Skeletal muscle satellite cell (primary cell): ENCODE measurements around the gene SH3BP4.

Experiments
- H3K27me3 ChIP-seq: 2 replicates; pipeline ENCODE4 v1.7.0; 2013; ENCODE audit warnings: low read length; ENCODE audit not compliant: control insufficient read depth, insufficient read depth
- H3K36me3 ChIP-seq: 2 replicates; pipeline ENCODE4 v1.7.0; 2013; ENCODE audit warnings: mild to moderate bottlenecking, control low read depth, low read length; ENCODE audit not compliant: insufficient read depth
- H3K4me1 ChIP-seq: 2 replicates; pipeline ENCODE4 v1.7.0; 2013; ENCODE audit warnings: low read length; ENCODE audit not compliant: control insufficient read depth, insufficient read depth
- H3K4me2 ChIP-seq: 2 replicates; pipeline ENCODE4 v1.7.0; 2013; ENCODE audit warnings: mild to moderate bottlenecking, low read length
- H3K4me3 ChIP-seq: 2 replicates; pipeline ENCODE4 v1.7.0; 2013; ENCODE audit warnings: low read length
- H3K9ac ChIP-seq: 2 replicates; pipeline ENCODE4 v1.7.0; 2013; ENCODE audit warnings: mild to moderate bottlenecking, low read depth, low read length, moderate library complexity
- H3K9me3 ChIP-seq: replicated peaks from 2 replicates; pipeline ENCODE4 v1.7.0; 2013; ENCODE audit warnings: mild to moderate bottlenecking, control low read depth, low read length

The SH3BP4 gene

GRCh38 chr2:234920836-234921235 lies 31.0 kb upstream of the SH3BP4 start:
- no peaks in the 10 kb centered on the region for H3K9me3 ChIP-seq
- H3K4me3 ChIP-seq: no peak overlapping the region
- H3K36me3 ChIP-seq: no peaks in the 10 kb centered on the region
- no peak overlapping the region for H3K4me2 ChIP-seq
- H3K4me1 ChIP-seq: no peaks in the 10 kb centered on the region
- no peak overlapping the region for H3K9ac ChIP-seq
- H3K27me3 ChIP-seq: no peaks in the 10 kb centered on the region

- H3K36me3 ChIP-seq: no peaks in the 10 kb centered on the region
- H3K4me2 ChIP-seq: no peak overlapping the region
- no peaks in the 10 kb centered on the region for H3K4me1 ChIP-seq
- no peak overlapping the region for H3K4me3 ChIP-seq
- H3K9me3 ChIP-seq: no peaks in the 10 kb centered on the region
- H3K9ac ChIP-seq: no peak overlapping the region
- no peaks in the 10 kb centered on the region for H3K27me3 ChIP-seq
Measured at GRCh38 chr2:234929002-234929401, 22.8 kb upstream of the SH3BP4 start.

GRCh38 chr2:234930397-234930796 lies 21.4 kb upstream of the SH3BP4 start:
- H3K9ac ChIP-seq: no peak overlapping the region
- H3K27me3 ChIP-seq: no peaks in the 10 kb centered on the region
- H3K4me1 ChIP-seq: no peaks in the 10 kb centered on the region
- H3K36me3 ChIP-seq: no peaks in the 10 kb centered on the region
- no peak overlapping the region for H3K4me3 ChIP-seq
- H3K4me2 ChIP-seq: no peak overlapping the region
- no peaks in the 10 kb centered on the region for H3K9me3 ChIP-seq

- H3K9me3 ChIP-seq: no peaks in the 10 kb centered on the region
Measured at GRCh38 chr2:234931371-234931770, 20.4 kb upstream of the SH3BP4 start.

GRCh38 chr2:234932591-234933168 lies 19.1 kb upstream of the SH3BP4 start:
- Histone ChIP-seq H3K27me3 (peaks cover 9% of the 10 kb centered on the region), H3K9me3 (no peaks in the 10 kb centered on the region), H3K36me3 (no peaks in the 10 kb centered on the region), H3K4me1 (no peaks in the 10 kb centered on the region), H3K4me2 (no peak overlapping the region), H3K9ac (no peak overlapping the region), H3K4me3 (no peak overlapping the region)

More at GRCh38 chr2:234931371-234931770, 20.4 kb upstream of the SH3BP4 start:
- Histone ChIP-seq H3K4me1 (no peaks in the 10 kb centered on the region), H3K9ac (no peak overlapping the region), H3K4me2 (no peak overlapping the region), H3K36me3 (no peaks in the 10 kb centered on the region), H3K27me3 (no peaks in the 10 kb centered on the region), H3K4me3 (no peak overlapping the region)

GRCh38 chr2:234935311-234935710 lies 16.5 kb upstream of the SH3BP4 start:
- Histone ChIP-seq H3K36me3 (no peaks in the 10 kb centered on the region), H3K4me3 (no peak overlapping the region), H3K9me3 (no peaks in the 10 kb centered on the region), H3K4me2 (no peak overlapping the region), H3K9ac (no peak overlapping the region), H3K27me3 (peaks cover 14% of the 10 kb centered on the region), H3K4me1 (no peaks in the 10 kb centered on the region)

- Histone ChIP-seq H3K4me2 (no peak overlapping the region), H3K4me3 (no peak overlapping the region), H3K36me3 (no peaks in the 10 kb centered on the region), H3K9me3 (no peaks in the 10 kb centered on the region), H3K4me1 (no peaks in the 10 kb centered on the region), H3K27me3 (peaks cover 14% of the 10 kb centered on the region), H3K9ac (no peak overlapping the region)
Measured at GRCh38 chr2:234939576-234939975, 12.2 kb upstream of the SH3BP4 start.

GRCh38 chr2:234939996-234940395 lies 11.8 kb upstream of the SH3BP4 start:
- no peaks in the 10 kb centered on the region for H3K36me3 ChIP-seq
- no peak overlapping the region for H3K4me3 ChIP-seq
- H3K27me3 ChIP-seq: peaks cover 14% of the 10 kb centered on the region
- H3K4me1 ChIP-seq: no peaks in the 10 kb centered on the region
- H3K4me2 ChIP-seq: no peak overlapping the region
- no peak overlapping the region for H3K9ac ChIP-seq
- no peaks in the 10 kb centered on the region for H3K9me3 ChIP-seq

- Histone ChIP-seq H3K4me3 (no peak overlapping the region), H3K4me2 (no peak overlapping the region), H3K9ac (no peak overlapping the region), H3K27me3 (peaks cover 14% of the 10 kb centered on the region), H3K4me1 (no peaks in the 10 kb centered on the region), H3K9me3 (no peaks in the 10 kb centered on the region), H3K36me3 (no peaks in the 10 kb centered on the region)
Measured at GRCh38 chr2:234940527-234940926, 11.3 kb upstream of the SH3BP4 start.

GRCh38 chr2:234945339-234945873 lies 6.4 kb upstream of the SH3BP4 start:
- H3K9ac ChIP-seq: no peak overlapping the region
- H3K9me3 ChIP-seq: no peaks in the 10 kb centered on the region
- no peak overlapping the region for H3K4me2 ChIP-seq
- H3K4me3 ChIP-seq: no peak overlapping the region
- H3K4me1 ChIP-seq: peaks cover 15% of the 10 kb centered on the region
- H3K27me3 ChIP-seq: no peaks in the 10 kb centered on the region
- no peaks in the 10 kb centered on the region for H3K36me3 ChIP-seq

GRCh38 chr2:234947556-234947955 lies 4.3 kb upstream of the SH3BP4 start:
- Histone ChIP-seq H3K27me3 (no peaks in the 10 kb centered on the region), H3K9me3 (no peaks in the 10 kb centered on the region), H3K36me3 (peaks cover under 1% of the 10 kb centered on the region), H3K4me2 (no peak overlapping the region), H3K4me1 (peaks cover 25% of the 10 kb centered on the region), H3K4me3 (no peak overlapping the region), H3K9ac (no peak overlapping the region)

- peaks cover 41% of the 10 kb centered on the region for H3K4me1 ChIP-seq
Measured at GRCh38 chr2:234949762-234950434, 1.9 kb upstream of the SH3BP4 start.

More at GRCh38 chr2:234949762-234950434, 1.9 kb upstream of the SH3BP4 start:
- Histone ChIP-seq H3K27me3 (no peaks in the 10 kb centered on the region), H3K4me3 (peak overlapping the region; percentile 69), H3K36me3 (peaks cover 13% of the 10 kb centered on the region), H3K9me3 (no peaks in the 10 kb centered on the region), H3K4me2 (peak overlapping the region; percentile 89), H3K9ac (peak overlapping the region; percentile 94)
